ENCODE data around the gene VNN1. TPM values are rescaled to one million over a fixed set of nuclear protein-coding genes. Genes with fewer than 3 reads are reported as not detected.

VNN1 gene
- total and polyA plus RNA-seq, 2 donors = 0.33 to 2.2 TPM

DNA sequence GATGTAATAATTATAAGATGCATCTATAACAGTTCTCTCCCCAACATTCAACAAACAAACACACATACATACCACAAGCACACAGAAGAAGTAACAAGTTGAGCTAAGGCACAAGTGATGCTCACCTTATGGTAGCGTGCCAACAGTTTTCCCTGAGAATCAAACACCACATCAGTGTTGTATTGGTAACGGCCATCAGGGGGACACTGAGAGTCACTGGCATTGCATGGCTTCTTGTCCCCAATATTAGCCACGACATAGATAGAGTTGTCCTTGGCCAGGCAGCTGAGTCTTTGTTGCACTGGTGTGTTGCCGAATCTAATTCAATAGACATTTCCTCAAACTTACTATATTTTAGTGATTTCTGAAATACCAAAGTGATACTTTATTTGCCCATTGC, 14.8 kb upstream of the VNN1 start:
- Histone ChIP-seq H3K9me3 (ENCODE audit: control insufficient read depth in 2 of 2, insufficient read depth in 1 of 2, low read length in 1 of 2) (no peaks in the 10 kb centered on the region), H3K36me3 (ENCODE audit: control insufficient read depth in 2 of 2, insufficient read depth in 2 of 2, low read length in 1 of 2) (no peaks in the 10 kb centered on the region), H3K27me3 (ENCODE audit: control insufficient read depth in 2 of 2, insufficient read depth in 1 of 2, low read length in 1 of 2) (no peaks in the 10 kb centered on the region), H3K4me3 (ENCODE audit: low read length in 2 of 2) (no peak overlapping the region), H3K4me1 (ENCODE audit: control insufficient read depth in 2 of 2, insufficient read depth in 2 of 2, low read length in 2 of 2) (no peaks in the 10 kb centered on the region), H3K27ac (ENCODE audit: low read depth in 1 of 2, low read length in 1 of 2) (no peak overlapping the region)
- DNase-seq (ENCODE audit: low read depth in 6 of 9, low spot score in 9 of 9) = no peak
- 94% methylated on average over 4 of the region's 4 CpGs for WGBS

DNA sequence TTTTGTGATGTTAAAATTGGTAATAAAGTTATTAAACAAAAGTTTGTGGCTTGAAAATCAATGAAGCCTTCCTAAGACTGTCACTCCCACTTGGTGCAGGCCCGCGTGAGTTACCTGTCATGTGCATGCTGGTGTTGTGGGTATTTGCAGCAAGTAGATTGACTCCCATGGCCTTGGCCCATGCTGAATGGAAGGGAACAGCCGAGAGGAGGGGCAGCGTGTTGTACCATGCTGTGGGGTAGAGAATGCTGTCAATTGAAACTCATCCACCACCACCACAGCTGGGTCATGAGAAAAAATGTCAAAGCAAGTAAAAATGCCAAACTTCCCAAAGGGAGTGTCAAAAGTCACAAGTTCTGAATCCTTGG, 12.7 kb upstream of the VNN1 start:
- no peaks in the 10 kb centered on the region for H3K27me3 ChIP-seq (ENCODE audit: control insufficient read depth in 2 of 2, insufficient read depth in 1 of 2, low read length in 1 of 2)
- H3K27ac ChIP-seq (ENCODE audit: low read depth in 1 of 2, low read length in 1 of 2) = no peak overlapping the region
- no peaks in the 10 kb centered on the region for H3K4me1 ChIP-seq (ENCODE audit: control insufficient read depth in 2 of 2, insufficient read depth in 2 of 2, low read length in 2 of 2)
- H3K4me3 ChIP-seq (ENCODE audit: low read length in 2 of 2) = no peak overlapping the region
- 97% methylated on average over 4 of the region's 4 CpGs for WGBS
- no peak for DNase-seq (ENCODE audit: low read depth in 6 of 9, low spot score in 9 of 9)
- no peaks in the 10 kb centered on the region for H3K36me3 ChIP-seq (ENCODE audit: control insufficient read depth in 2 of 2, insufficient read depth in 2 of 2, low read length in 1 of 2)
- no peaks in the 10 kb centered on the region for H3K9me3 ChIP-seq (ENCODE audit: control insufficient read depth in 2 of 2, insufficient read depth in 1 of 2, low read length in 1 of 2)

DNA sequence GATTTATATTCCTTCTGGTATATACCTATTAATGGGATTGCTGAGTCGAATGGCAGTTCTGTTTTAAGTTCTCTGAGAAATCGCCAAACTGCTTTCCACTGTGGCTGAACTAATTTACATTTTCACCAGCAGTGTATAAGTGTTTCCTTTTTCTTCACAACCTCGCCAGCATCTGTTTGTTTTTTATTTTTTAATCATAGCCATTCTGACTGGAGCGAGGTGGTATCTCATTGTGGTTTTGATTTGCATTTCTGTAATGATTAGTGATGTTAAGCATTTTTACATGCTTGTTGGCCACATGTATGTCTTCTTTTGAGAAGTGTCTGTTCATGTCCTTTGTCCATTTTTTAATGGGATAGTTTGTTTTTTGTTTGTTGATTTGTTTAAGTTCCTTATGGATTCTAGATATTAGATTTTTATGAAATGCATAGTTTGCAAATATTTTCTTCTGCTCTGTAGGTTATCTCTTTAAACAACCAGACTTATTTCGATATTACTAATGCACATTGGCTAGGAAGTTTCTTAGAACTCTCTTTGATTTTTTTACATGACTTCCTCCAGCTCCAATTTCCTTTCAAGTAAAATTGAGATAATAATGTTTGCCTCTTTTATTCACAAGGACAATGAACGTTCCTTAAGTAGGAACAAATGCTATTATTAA, 12.2 kb upstream of the VNN1 start:
- DNase-seq (ENCODE audit: low read depth in 6 of 9, low spot score in 9 of 9) = no peak
- no peaks in the 10 kb centered on the region for H3K27me3 ChIP-seq (ENCODE audit: control insufficient read depth in 2 of 2, insufficient read depth in 1 of 2, low read length in 1 of 2)
- H3K4me3 ChIP-seq (ENCODE audit: low read length in 2 of 2) = no peak overlapping the region
- H3K27ac ChIP-seq (ENCODE audit: low read depth in 1 of 2, low read length in 1 of 2) = no peak overlapping the region
- no peaks in the 10 kb centered on the region for H3K4me1 ChIP-seq (ENCODE audit: control insufficient read depth in 2 of 2, insufficient read depth in 2 of 2, low read length in 2 of 2)
- WGBS = 66% methylated on average over 6 of the region's 6 CpGs
- H3K36me3 ChIP-seq (ENCODE audit: control insufficient read depth in 2 of 2, insufficient read depth in 2 of 2, low read length in 1 of 2) = no peaks in the 10 kb centered on the region
- no peaks in the 10 kb centered on the region for H3K9me3 ChIP-seq (ENCODE audit: control insufficient read depth in 2 of 2, insufficient read depth in 1 of 2, low read length in 1 of 2)

DNA sequence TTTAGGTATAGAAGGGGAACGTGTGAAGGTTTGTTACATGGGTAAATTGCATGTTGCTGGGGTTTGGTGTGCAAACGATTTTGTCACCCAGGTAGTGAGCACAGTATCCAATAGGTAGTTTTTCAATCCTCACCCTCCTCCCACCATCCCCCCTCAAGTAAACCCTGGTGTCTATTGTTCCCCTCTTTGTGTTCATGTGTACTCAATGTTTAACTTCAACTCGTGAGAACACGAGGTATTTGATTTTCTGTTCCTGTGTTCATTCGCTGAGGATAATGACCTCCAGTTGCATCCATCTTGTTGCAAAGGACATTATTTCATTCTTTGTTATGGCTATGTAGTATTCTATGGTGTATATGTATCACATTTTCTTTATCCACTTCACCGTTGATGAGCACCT, 11.6 kb upstream of the VNN1 start:
- Histone ChIP-seq H3K4me1 (ENCODE audit: control insufficient read depth in 2 of 2, insufficient read depth in 2 of 2, low read length in 2 of 2) (no peaks in the 10 kb centered on the region), H3K27ac (ENCODE audit: low read depth in 1 of 2, low read length in 1 of 2) (no peak overlapping the region), H3K36me3 (ENCODE audit: control insufficient read depth in 2 of 2, insufficient read depth in 2 of 2, low read length in 1 of 2) (no peaks in the 10 kb centered on the region), H3K4me3 (ENCODE audit: low read length in 2 of 2) (no peak overlapping the region), H3K27me3 (ENCODE audit: control insufficient read depth in 2 of 2, insufficient read depth in 1 of 2, low read length in 1 of 2) (no peaks in the 10 kb centered on the region), H3K9me3 (ENCODE audit: control insufficient read depth in 2 of 2, insufficient read depth in 1 of 2, low read length in 1 of 2) (no peaks in the 10 kb centered on the region)
- 96% methylated on average over 6 of the region's 6 CpGs for WGBS
- no peak for DNase-seq (ENCODE audit: low read depth in 6 of 9, low spot score in 9 of 9)

DNA sequence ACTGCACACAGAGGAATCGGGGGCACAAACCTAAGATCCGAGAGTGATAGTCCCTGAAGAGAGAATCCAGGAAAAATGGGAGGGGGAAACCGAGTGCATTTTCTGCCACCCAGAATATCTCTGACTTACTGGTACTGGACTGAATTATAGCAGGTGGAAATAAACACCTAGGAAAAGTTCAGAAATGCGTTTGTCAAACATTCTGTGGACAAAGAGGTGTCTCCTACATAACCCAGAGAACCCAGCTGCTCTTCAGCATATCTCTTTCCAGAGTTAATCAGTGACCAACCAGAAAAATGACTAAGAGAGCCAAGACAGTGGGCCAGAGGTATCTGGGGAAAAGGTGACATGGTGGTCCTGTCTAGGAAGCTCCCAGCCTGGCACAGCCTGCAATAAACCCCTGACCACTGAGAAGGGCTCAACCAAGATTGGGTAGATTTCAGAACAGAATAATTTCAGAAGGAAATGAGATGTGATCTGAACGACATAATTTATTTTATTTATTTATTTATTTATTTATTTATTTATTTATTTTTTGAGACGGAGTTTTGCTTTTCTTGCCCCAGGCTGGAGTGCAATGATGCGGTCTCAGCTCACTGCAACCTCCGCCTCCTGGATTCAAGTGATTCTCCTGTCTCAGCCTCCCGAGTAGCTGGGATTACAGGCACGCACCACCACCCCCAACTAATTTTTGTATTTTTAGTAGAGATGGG, 6.0 kb upstream of the VNN1 start:
- Histone ChIP-seq H3K36me3 (ENCODE audit: control insufficient read depth in 2 of 2, insufficient read depth in 2 of 2, low read length in 1 of 2) (no peaks in the 10 kb centered on the region), H3K9me3 (ENCODE audit: control insufficient read depth in 2 of 2, insufficient read depth in 1 of 2, low read length in 1 of 2) (no peaks in the 10 kb centered on the region), H3K4me1 (ENCODE audit: control insufficient read depth in 2 of 2, insufficient read depth in 2 of 2, low read length in 2 of 2) (no peaks in the 10 kb centered on the region), H3K27me3 (ENCODE audit: control insufficient read depth in 2 of 2, insufficient read depth in 1 of 2, low read length in 1 of 2) (no peaks in the 10 kb centered on the region), H3K27ac (ENCODE audit: low read depth in 1 of 2, low read length in 1 of 2) (no peak overlapping the region), H3K4me3 (ENCODE audit: low read length in 2 of 2) (no peak overlapping the region)
- DNase-seq (ENCODE audit: low read depth in 6 of 9, low spot score in 9 of 9) = no peak
- WGBS = 97% methylated on average over 10 of the region's 10 CpGs

DNA sequence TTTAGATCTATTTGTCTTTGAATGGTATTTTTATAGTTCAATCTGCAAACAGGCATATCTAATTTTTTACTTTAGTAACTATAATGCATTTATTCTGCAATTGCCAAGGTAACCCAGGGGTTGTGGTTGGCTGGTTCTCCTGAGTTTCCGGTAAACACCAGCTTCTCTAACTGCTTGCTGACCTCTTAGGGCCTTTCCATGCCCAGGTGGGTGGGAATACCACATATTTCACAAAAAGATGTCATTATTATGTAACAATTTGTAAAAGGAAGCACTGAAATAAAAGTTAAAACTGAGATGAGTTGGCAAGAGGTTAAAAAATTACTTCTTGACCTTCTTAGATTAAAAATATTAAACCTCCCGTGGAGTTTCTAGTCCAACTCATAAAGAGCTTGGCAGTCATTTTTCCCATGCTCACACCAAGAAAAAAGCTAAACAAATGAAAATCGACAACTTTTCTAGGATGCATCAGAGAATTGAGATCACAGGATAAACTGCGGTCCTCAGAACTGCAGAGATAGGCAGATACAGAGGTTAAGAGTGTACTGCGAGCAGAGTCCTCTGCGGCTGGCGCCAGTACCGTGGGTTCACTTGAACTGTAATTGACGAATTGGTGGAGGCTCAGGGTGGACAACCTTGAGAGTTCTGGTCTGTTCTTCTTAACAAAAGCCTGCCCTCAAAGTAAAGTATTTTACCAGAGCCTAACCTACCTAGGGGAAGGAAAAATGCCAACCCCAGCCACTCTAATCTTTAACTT, 2.2 kb upstream of the VNN1 start:
- Histone ChIP-seq H3K4me3 (ENCODE audit: low read length in 2 of 2) (no peak overlapping the region), H3K4me1 (ENCODE audit: control insufficient read depth in 2 of 2, insufficient read depth in 2 of 2, low read length in 2 of 2) (no peaks in the 10 kb centered on the region), H3K27ac (ENCODE audit: low read depth in 1 of 2, low read length in 1 of 2) (no peak overlapping the region), H3K27me3 (ENCODE audit: control insufficient read depth in 2 of 2, insufficient read depth in 1 of 2, low read length in 1 of 2) (no peaks in the 10 kb centered on the region), H3K36me3 (ENCODE audit: control insufficient read depth in 2 of 2, insufficient read depth in 2 of 2, low read length in 1 of 2) (no peaks in the 10 kb centered on the region), H3K9me3 (ENCODE audit: control insufficient read depth in 2 of 2, insufficient read depth in 1 of 2, low read length in 1 of 2) (no peaks in the 10 kb centered on the region)
- 78% methylated on average over 9 of the region's 9 CpGs for WGBS
- DNase-seq (ENCODE audit: low read depth in 6 of 9, low spot score in 9 of 9) = no peak

DNA sequence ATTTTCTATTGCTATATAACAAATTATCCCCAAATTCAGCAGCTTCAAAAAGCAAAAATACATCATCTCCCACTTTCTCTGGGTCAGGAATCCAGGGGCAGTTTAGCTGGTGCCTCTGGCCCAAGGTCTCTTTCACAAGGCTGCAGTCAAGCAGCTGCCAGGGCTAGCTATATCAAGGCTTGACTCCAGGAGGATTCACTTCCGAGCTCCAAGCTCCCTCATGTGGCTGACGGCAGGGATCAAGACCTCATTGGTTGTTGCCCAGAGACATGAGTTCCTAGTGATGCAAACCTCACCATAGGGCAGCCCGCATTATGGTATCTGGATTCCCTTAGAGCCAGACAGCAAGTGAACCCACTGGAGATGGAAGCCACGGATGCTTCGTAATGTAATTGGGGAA, 1.3 kb upstream of the VNN1 start:
- H3K27me3 ChIP-seq (ENCODE audit: control insufficient read depth in 2 of 2, insufficient read depth in 1 of 2, low read length in 1 of 2) = no peaks in the 10 kb centered on the region
- WGBS = 95% methylated on average over 5 of the region's 5 CpGs
- no peaks in the 10 kb centered on the region for H3K9me3 ChIP-seq (ENCODE audit: control insufficient read depth in 2 of 2, insufficient read depth in 1 of 2, low read length in 1 of 2)
- no peak overlapping the region for H3K27ac ChIP-seq (ENCODE audit: low read depth in 1 of 2, low read length in 1 of 2)
- H3K4me1 ChIP-seq (ENCODE audit: control insufficient read depth in 2 of 2, insufficient read depth in 2 of 2, low read length in 2 of 2) = no peaks in the 10 kb centered on the region
- DNase-seq (ENCODE audit: low read depth in 6 of 9, low spot score in 9 of 9) = no peak
- H3K4me3 ChIP-seq (ENCODE audit: low read length in 2 of 2) = no peak overlapping the region
- no peaks in the 10 kb centered on the region for H3K36me3 ChIP-seq (ENCODE audit: control insufficient read depth in 2 of 2, insufficient read depth in 2 of 2, low read length in 1 of 2)

DNA sequence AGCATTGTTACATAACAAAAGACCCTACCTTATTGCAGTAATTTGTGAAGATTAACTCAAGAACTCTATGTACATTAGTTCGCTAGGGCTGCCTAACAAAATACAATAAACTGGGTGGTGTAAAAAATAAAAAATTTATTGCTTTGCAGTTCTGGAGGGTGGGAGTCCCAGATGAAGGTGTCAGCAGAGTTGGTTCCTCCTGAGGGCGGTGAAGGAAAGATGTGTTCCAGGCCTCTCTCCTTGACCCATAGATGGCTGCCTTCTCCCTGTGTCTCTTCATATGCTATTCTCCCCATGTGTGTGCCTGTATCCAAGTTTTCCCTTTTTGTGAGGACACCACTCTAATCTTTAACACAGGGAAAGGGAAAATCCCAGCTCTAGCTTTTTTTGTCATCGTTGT, 305 bp upstream of the VNN1 start:
- no peak overlapping the region for H3K27ac ChIP-seq (ENCODE audit: low read depth in 1 of 2, low read length in 1 of 2)
- no peak overlapping the region for H3K4me3 ChIP-seq (ENCODE audit: low read length in 2 of 2)
- WGBS = 88% methylated on average over 3 of the region's 3 CpGs

DNA sequence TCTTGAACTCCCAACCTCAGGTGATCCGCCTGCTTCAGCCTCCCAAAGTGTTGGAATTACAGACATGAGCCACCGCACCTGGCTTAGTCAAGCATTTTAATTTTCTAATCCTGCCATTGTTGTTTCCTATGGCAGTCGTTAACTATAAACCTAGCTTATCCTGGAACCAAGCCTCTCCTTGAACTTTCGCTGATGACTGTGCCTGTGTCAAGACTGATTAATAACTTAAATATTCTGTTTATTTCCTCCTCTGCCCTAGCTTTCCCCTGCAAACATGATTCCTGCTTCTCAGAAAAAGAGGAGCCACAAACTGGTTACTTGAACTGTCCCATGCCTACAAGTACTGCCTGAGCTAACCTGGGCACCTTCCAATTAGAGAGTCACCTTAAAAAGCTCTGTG, 1.5 kb downstream of the VNN1 start:
- Histone ChIP-seq H3K36me3 (ENCODE audit: control insufficient read depth in 2 of 2, insufficient read depth in 2 of 2, low read length in 1 of 2) (no peaks in the 10 kb centered on the region), H3K27me3 (ENCODE audit: control insufficient read depth in 2 of 2, insufficient read depth in 1 of 2, low read length in 1 of 2) (no peaks in the 10 kb centered on the region), H3K4me1 (ENCODE audit: control insufficient read depth in 2 of 2, insufficient read depth in 2 of 2, low read length in 2 of 2) (no peaks in the 10 kb centered on the region), H3K27ac (ENCODE audit: low read depth in 1 of 2, low read length in 1 of 2) (no peak overlapping the region), H3K4me3 (ENCODE audit: low read length in 2 of 2) (no peak overlapping the region), H3K9me3 (ENCODE audit: control insufficient read depth in 2 of 2, insufficient read depth in 1 of 2, low read length in 1 of 2) (no peaks in the 10 kb centered on the region)
- no peak for DNase-seq (ENCODE audit: low read depth in 6 of 9, low spot score in 9 of 9)
- 95% methylated on average over 4 of the region's 4 CpGs for WGBS

More for the DNA sequence above, 305 bp upstream of the VNN1 start:
- no peak for DNase-seq (ENCODE audit: low read depth in 6 of 9, low spot score in 9 of 9)
- no peaks in the 10 kb centered on the region for H3K36me3 ChIP-seq (ENCODE audit: control insufficient read depth in 2 of 2, insufficient read depth in 2 of 2, low read length in 1 of 2)
- H3K9me3 ChIP-seq (ENCODE audit: control insufficient read depth in 2 of 2, insufficient read depth in 1 of 2, low read length in 1 of 2) = no peaks in the 10 kb centered on the region
- no peaks in the 10 kb centered on the region for H3K4me1 ChIP-seq (ENCODE audit: control insufficient read depth in 2 of 2, insufficient read depth in 2 of 2, low read length in 2 of 2)
- no peaks in the 10 kb centered on the region for H3K27me3 ChIP-seq (ENCODE audit: control insufficient read depth in 2 of 2, insufficient read depth in 1 of 2, low read length in 1 of 2)

Data from thymus (tissue), 11 donors.